GM19240 (cell line): ENCODE measurements around the gene ATP5F1E.
A peak's percentile ranks its signal among the peaks of the same experiment; 100 is the strongest.
"Not testable (repeated sequence)": the region's sequence is repeated elsewhere in the genome, so short reads cannot be mapped to it uniquely, and the experiment has no call there.

Source experiments
- DNase-seq: peaks from one replicate; pipeline ENCODE4 v3.0.0; 2011; ENCODE audit warnings: low spot score; ENCODE audit not compliant: insufficient read length

Gene ATP5F1E

DNA sequence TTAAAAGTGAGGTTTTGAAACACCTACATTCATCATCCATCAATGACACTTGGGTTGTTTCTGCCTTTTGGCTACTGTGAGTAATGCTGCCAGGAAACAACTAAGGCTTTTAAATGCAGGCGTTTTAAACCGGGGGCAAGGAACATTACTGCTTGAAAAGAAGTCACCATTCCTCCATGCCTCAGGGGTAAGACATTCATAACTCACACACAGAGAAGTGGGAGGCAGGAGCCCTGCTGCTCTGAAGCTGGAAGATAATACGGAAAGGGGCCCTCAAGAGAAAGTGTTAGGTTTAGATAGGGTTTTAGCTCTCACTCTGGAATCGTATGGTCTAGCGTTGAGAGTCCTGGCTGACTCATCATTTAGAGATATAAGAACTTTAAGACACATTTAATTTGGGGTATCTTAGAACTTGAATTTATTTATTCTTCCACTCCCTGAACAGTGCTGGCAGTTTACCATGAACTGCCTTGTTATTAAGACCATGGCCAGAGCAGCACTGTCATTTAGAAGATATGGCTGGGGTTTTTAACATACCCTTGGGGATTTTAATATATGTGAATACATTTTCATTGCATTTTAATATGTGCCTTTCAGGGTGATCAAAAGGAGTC, 11.1 kb downstream of the ATP5F1E start:
- no peak for DNase-seq

DNA sequence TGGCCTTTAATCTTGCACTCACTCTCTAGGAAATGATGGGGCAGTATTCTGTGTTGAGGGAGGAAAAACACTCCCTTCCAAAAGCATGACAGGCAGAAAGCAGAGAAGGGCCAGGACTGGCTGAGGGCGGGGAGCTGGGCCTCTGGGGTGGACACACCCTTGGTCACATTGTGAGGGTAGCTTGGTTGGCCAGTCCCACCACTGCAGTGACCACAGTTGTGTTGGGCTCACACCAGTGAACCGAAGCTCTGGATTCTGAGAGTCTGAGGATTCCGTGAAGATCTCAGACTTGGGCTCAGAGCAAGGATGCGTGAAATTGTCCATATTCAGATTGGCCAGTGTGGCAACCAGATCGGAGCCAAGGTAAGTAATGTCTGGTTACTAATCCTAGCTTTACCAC, 12.9 kb downstream of the ATP5F1E start, which contains the start of gene TUBB1:
Gene TUBB1, plus strand, starts transcription at position 213 of the 400 bp plus-strand sequence. Its CDS starts 94 bp downstream, at position 307.
- DNase-seq, result no peak

DNA sequence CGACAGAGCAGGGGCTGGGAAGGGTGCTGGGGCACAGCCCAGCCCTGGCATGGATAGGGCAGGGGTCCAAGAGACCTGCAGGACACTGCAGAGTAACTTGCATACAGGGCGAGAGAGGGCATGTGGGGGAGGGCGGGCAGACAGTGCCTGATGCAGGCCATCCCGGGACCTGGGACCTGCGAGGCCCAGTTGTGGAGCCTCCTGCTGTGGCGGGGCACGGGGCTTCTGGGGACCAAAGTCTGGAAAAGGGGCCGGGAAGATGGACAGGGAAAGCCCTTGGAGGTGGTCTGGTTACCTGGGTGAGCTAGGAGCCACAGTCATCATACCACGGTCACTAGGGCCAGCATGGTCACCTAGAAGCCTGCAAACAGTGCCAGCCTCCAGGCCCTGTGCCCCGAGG, 13.3 kb downstream of the ATP5F1E start:
- no peak for DNase-seq

DNA sequence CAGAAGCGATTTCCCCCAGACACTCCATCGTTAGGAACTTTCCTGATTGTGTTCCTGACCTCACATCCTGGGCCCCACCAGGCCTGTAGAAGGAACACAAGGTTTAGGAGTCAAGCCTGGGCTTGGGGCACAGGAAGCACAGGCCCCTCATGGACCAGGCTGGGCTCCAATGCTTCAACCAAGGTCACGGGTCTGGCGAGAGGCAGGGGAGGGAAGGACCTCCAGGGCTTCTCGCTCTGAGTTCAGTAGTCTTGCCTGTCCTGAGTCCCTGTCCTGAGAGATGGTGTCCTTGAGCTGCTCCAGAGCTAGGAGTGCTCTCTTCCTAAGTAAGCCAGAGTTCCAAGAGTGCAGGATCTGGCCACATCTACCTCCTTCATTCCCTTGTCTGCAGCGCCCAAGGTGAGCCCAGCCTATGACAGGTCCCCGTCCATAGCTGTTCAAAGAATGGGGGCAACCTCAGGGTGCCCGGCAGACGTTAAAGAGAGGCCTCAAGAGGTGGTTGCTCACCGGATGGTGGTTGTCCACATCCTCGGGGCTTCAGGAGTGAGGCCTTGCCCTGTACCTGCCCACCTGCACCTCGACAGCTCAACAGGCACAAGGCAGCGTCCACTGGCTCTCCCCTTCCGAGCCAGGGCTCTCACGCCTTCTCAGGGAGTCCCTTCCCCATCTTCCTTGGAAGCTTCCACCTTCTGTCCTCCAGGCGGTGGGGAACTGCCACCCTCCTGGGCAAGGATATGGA, 14.5 kb downstream of the ATP5F1E start:
- no peak for DNase-seq

DNA sequence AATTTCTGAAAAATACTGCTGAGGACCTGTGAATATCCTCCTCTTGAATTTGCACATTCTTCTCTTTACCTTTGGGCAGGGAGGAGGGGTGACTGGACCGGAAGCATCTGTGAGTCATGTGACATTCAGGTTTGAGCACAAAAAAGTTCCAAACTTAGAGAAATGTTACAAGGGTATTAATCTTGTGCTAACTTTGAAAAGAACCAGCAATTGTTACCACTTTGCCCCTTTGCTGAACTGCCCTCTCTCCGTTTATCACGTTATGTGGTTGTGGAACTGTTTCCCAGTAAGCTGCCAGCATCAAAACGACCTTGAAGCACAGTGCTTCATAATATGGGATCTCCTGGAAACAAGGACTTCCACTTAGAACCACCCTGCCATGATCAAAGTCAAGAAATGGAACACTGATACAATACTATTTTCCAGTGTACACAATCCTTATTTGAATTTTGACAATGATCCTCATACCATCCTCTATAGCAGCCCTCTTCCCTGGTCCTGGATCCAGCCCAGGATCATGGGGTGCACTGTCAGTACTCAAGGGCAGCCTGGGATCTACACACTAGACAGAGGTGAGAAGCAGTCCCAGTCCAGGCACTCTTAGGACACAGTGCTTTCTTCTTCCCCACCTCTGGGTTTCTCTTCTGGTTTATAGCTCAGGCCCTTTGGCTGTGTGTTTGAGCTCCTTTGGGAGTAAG, 15.2 kb downstream of the ATP5F1E start:
- DNase-seq, result no peak

DNA sequence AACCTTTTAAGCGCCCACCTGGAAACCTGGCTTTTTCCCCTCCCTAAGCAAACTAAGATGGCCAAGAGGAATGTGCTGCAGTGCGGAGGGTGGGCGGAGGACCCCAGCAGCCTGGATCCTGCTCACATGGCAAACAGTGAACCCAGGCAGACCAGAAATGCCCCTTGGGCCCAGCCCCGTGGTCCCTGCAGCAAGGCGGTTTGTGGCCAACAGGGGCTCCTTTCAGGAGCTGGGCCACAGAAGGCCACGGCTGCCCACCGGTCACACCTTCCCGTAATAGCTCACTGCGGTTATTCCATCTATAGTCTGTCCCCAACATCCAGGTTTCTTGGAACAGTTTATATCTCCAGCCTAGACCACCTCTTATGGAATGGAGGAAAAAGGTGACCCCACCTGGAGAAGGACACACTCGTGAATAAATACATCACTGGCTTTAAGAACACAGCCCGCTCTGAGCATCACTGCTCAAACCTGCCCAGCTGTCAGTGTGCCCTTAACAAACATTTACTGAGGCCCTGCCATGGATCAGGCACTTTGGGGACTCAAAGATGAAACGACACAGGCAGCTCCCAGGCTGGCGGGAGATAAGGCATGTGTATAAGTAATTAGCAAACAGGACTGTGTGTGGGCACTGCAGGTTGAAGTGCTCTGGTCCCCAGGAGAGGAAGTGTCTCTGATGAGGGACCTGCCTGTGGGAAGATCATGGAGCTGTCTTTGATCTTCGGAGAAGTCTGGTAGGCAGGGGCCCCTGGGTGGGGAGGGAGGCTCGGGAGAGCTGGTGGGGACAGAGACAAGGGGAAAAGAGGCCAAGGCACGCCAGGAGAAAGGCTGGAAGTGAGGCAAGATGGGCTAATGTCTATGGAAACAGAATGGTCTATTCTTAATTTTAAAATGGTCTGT, 16.1 kb downstream of the ATP5F1E start:
- no peak for DNase-seq

DNA sequence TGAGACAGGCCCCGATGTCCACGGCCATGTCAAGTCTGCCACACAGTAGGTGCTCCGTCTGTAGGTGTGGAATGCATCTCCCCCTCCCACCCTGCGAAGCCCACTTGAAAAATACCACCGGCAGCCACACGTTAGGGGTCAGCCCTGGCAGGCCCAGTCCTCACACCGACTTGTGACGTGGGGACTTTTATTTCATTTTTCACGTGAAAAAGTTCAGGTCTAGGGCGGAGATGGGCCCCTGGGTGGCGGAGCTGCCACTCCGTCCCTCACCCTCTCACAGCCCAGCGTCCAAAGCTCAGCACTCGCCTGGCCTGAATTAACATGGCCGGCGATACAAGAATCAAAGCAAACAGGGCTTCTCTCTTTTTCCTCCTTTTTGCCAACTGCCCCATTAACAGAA, 16.7 kb downstream of the ATP5F1E start:
- no peak for DNase-seq

DNA sequence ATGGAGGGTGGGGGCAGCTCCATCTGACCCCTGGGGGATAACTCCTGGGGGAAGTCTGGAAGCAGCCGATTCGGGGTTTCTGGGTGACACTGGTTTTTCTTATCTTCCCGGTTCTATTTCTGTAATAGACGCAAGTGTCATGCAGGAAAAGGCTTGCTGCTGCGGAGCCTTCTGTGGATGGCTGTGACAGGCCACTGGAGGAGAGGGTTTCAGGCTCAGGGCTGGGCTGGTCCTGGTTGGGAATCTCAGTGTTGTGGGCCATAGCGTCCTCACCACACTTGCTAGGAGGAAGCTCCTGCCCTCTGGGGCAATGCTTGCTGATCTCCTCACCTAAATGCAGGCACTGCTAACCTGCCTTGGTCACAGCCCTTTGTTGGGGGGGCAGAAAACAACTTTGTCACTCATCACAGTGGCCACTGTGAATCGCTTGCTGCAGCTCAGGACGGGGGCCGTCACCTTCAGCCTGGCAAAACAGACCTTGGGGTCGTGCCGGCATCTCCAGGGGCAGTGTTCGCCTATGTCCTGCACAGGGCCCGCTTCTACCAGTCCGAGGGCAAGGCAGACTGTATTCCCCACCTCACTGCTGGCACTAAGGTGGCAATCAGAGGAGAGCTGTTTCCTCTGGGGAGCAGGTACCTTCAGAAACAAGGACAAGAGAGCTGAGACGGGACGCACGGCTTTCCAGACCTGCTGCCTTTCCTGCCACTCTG, 17.3 kb downstream of the ATP5F1E start:
- DNase-seq, result no peak

DNA sequence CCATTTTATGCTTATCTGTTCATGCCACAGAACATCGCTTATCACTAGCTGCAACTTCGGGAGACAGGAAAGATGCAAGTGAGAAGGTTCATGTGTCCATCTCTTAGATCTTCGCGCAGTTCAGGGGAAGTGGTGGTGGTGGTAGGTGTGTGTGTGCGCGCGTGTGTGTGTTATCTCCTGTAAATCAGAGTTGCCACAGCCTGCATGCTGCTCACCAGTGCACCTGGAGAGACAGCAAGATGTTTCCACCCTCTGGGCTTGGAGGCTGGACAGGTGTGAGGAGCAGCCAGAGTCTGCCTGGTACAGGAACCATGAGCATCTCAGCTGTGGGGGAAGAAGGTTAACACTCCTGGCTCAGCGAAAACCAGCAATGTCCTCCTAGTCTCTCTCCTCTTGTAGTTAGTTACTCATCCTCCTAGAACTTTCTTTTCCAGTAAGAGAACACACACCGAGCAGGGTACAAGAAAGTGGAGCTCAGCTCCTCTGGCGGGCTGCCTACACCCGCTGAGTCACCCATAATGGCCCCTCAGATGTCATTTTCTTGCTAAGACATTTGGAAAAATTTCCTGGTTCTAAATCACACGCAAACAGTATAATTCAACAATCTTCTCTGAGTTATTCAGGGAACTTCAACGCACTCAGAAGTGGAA, 18.1 kb downstream of the ATP5F1E start:
- no peak for DNase-seq

DNA sequence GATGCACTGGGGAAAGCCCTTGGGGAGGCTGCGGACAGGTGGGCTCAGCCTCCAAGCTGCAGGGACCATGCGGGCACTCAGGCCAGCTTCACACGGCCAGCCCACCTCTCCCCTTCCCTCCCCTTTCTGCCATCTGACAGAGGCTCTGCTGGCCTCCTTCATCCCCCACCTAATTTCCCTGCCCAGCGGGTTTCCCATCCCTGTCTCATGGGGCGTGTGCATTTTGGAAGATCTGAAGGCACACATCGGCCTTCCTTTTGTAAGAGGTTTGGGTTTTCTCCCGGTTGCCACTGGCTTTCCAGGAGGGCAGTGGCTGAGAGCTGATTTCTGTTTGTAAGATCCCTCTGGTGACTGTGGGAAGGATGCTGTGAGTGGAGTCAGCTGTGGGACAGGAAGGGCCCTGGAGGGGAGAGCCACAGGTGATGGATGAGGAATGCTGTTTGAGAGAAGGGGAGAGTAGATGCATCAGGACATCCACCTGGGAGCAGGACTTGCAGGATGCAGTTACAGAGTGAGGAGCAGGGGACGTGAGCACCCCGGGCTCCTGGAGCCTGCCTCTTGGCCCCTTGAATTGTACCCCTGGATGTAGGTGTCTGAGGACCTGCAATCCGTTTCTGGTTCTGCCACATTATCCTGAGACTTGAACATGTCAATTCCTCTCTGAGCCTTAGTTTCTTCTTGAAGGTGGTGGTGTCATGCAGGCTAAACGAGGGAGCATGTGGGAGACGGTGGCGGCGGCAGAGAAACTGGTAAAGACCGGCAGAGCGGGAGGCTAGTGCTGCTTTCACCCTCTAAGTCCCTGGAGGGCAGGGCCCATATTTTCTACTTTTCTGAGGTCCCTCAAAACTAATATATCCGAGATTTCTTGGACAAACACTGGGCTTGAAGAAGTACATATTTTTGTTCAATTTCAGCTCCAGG, 18.8 kb downstream of the ATP5F1E start:
- no peak for DNase-seq

DNA sequence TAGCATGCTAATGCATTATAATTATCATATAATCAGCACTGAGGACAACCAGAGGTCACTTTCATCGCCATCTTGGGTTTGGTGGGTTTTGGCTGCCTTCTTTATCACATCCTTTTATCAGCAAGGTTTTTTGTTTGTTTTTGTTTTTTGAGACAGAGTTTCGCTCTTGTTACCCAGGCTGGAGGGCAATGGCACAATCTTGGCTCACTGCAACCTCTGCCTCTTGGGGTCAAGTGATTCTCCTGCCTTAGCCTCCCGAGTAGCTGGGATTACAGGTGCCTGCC, 20.3 kb downstream of the ATP5F1E start:
- DNase-seq, result not testable (repeated sequence)

DNA sequence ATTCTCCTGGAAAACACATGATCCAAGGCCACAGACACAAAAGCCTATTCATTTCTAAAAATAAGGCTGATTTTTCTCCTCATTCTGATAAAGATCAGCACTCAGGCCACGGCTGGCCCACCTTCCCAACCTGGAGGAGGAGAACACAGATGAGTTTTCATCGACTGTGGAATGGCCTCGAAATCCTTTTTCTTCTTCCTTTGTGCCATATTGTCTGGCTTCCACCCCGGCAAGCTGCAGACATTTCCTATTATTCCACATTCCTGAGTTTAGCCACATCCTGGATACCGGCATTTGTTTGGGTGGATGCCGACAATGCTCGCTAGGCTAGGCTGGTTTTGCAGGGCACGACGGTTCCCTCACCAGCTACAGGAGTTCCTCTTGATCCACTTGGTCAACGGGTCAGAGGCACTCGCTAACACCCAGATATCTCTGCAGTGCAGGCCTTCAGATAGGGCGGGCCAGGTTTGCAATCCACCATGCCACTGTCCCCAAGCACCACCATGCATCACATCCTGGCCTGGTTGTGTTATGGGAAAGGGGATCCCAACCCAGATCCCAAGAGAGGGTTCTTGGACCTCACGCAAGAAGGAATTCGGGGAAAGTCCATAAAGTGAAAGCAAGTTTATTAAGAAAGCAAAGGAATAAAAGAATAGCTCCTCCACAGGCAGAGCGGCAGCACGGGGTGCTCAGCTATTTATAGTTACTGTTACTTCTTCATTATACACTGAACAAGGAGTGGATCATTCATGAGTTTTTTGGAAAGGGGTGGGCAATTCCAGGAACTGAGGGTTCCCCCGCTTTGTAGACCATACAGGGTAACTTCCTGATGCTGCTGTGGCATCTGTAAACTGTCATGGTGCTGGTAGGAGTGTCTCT, 20.9 kb downstream of the ATP5F1E start:
- no peak for DNase-seq

DNA sequence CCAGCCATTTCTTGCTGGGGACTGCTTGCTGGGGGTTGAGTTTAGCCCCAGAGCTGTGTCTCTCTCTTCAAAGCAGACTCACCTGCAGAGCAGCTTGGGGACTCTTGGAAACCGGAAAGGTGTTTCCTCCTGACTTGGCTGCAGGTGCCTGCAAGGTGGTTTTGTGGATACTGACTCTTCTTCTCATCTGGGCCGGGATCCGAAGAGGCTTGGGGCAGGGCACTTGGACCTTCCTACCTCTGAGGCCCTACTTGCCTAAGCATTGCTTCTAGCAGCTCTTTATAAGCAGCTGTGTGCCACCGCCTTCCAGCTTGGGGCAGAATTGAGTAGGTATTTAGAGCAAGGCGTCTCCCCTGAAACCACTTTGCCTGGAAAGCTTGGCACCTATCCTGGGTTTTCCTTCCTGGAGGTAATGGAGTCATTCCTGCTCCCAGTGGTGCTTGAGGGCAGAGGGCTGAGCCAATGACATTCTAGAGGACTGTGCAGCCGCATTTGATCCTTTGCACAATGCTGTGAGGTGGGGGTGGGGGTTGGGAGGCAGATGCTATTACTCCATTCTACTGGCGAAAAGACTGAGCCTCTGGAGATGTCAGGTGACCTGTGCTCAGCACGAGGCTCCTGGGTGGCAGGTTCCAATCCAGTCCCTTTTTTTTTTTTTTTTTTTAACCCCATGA, 21.7 kb downstream of the ATP5F1E start:
- no peak for DNase-seq

DNA sequence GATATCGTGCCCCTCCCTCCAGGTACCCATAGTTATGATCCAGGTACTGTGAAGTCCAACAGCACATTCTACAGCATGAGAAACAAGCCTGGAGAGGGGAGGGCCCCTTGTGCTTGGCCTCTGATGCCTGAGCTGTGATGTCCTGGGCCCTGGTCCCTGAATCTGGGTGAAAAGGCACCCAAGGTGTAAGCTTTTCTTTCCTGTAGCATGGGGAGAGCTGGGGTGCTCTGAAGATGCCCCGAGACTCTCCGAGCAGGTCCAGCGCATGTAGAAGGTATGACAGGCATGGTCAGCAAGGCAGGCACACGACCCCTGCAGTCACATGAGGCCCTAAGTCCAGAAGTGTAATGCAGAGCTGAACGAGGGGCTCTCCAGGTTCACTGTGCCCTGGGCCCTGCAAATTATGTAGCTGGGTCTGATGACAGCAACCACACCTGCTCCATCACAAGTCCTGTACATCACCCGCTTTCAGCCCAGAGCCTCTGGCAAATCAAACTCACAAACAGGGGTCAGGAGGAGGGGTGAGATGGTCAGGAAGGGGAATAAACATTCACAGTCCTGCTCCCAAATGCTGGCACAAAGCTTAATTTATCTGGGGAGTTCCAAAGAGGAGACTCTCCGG, 23.3 kb downstream of the ATP5F1E start:
- no peak for DNase-seq

DNA sequence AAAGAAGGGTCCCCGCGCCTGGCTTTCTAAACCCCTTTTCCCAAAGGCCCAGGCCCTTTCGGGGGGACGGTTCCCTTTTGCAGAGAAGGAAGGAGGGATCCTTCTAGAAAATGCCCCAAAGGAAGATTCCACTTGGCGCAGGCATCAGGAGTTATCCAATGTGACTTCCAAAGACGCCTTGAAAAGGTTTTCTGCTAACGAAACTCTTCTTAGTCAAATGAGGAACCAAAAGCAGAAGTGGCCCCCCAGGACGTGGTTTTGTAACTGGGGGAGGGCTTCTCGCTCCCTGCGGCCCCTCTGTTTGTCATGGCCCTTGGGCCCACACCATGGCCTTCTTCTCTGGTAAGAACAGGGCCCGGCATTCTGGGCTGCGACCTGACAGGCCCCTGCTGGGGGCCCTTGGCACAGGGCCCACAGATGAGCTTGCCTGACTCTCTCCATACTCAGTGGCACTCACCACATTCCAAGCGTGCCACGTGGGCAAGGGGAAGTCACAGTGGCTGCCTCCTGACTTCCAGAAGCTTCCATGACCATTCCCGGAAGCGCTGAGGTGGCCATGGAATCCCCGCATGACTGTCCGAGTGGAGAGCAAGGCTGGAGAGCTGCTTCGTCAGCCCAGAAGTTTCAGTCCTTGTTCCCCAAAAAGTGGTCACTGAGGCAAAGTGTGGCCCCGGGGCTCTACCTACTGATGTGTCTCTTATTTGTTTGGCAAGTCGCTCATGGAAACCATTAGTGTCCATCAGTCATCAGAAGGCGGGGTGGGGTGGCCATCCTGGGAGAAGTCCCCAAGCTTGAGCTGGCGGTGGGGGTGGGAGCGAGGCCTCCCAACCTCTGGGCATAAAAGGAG, 24.2 kb downstream of the ATP5F1E start:
- peak; percentile 79 for DNase-seq

DNA sequence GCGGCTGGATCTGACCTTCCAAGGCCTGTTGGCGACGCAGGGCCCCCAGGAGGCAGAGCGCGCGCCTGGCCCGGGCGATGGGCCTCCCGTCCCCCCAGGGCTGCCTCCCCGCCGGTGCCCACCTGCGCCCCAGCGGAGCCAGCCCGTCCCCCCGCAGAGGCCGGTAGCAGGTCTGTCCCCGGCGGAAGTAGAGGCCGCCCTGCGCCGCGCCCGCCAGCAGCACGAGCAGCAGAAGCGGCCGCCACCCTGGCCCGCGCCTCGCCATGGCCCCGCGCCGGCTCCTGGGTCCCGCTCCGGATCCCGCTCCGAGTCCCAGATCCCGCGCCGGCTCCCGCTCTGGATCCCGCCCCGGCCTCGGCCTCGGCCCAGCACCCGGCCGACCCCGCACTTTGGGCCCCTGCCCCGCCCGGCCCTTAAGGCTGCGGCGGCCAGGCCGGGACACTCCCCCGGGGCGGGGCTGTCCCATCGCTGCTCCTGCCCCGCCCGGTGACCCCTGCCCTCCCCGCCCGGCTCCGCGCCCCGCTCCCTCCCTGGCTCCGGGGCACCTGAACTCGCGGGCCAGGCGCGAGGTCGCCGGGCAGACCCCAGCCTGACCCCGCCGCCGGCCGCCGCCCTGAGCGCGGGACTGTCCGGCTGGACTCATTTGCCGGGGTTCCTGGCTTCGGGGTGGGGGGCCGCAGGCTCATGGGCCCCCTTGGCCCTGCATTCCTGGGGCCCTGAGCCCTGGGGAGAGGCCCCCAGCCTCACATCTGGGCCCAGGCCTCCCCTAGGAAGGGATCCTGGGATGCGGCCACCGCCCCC, 25.1 kb downstream of the ATP5F1E start, which contains the start of gene CTSZ:
Gene CTSZ, minus strand, starts transcription at position 391 of the 801 bp plus-strand sequence. Its CDS starts 126 bp downstream, at position 265.
- DNase-seq, result no peak
